K562 (cell line): ENCODE data around the gene ELF3. TPM values are rescaled to one million over a fixed set of nuclear protein-coding genes. Genes with fewer than 3 reads are reported as not detected.

Experiments used
- ATAC-seq: fragments of 200-7000 bp; cut with Tn5 transposase; 3 replicates; pipeline ENCODE4 v1.9.1; 2020; ENCODE audit warnings: moderate library complexity
- BruUV-seq: library from RNA; stranded (reverse); fragments of 400-500 nt; replicated peaks from 2 replicates; lab custom pipeline; 2021; lab: Mats Ljungman, UMichigan
- CTCF ChIA-PET: fragments of 300-600 bp; formaldehyde crosslinking; extraction: SDS; loops from one replicate; lab custom pipeline; 2021; ENCODE audit warnings: low intra/inter-chr PET ratio; lab: Yijun Ruan, JAX
- POLR2A ChIA-PET: fragments of 300-600, 350-650 bp; sonication (Branson Sonifier 250); formaldehyde crosslinking; extraction: SDS; loops from one replicate; lab custom pipeline; 2021; ENCODE audit warnings: antibody characterized with exemption, inconsistent platforms; lab: Yijun Ruan, JAX
- DNase-seq, 4 experiments: peaks; one replicate each; pipeline versions ENCODE4 v3.0.0 to v3.0.0-alpha.2; 2011 to 2018; ENCODE audit warnings: low spot score in 3 of 4, mixed read lengths in 3 of 4; ENCODE audit errors: extremely low read depth in 1 of 4
- FAIRE-seq: peaks from 2 replicates; lab custom pipeline; 2011; peaks lifted over from hg19 to GRCh38; lab: Jason Lieb, UNC
- H2AFZ ChIP-seq: 2 replicates; pipeline ENCODE4 v1.6.0; 2011; ENCODE audit warnings: low read depth, low read length, control low read depth, inconsistent platforms
- H3K27ac ChIP-seq: fragments of 200-600 bp; 3 replicates; pipeline ENCODE4 v1.8.0; 2011; ENCODE audit warnings: low read depth, mild to moderate bottlenecking, control low read depth, inconsistent platforms, low read length, moderate library complexity, mixed read lengths; ENCODE audit errors: extremely low read depth
- H3K27me3 ChIP-seq, 2 experiments: fragments of 300-600 bp in 1 of 2; 2 replicates in 1 of 2; 3 replicates in 1 of 2; pipeline versions ENCODE4 v1.6.0 to v1.8.0; 2011; ENCODE audit warnings: inconsistent platforms in 2 of 2, low read length in 2 of 2, mild to moderate bottlenecking in 1 of 2, mixed read lengths in 1 of 2, moderate library complexity in 1 of 2; ENCODE audit not compliant: control insufficient read depth in 2 of 2, insufficient read depth in 2 of 2
- H3K36me3 ChIP-seq: fragments of 300-600 bp; 3 replicates; pipeline ENCODE4 v1.8.0; 2011; ENCODE audit warnings: mild to moderate bottlenecking, low read length, inconsistent platforms; ENCODE audit not compliant: control insufficient read depth, insufficient read depth
- H3K4me1 ChIP-seq, 2 experiments: fragments of 200-600 bp in 1 of 2; replicated peaks in 1 of 2; 2 replicates in 1 of 2; 3 replicates in 1 of 2; pipeline versions ENCODE4 v1.5.1 to v1.8.0; 2011; ENCODE audit warnings: inconsistent platforms in 2 of 2, low read length in 2 of 2, mild to moderate bottlenecking in 1 of 2, mixed read lengths in 1 of 2, moderate library complexity in 1 of 2; ENCODE audit not compliant: control insufficient read depth in 2 of 2, insufficient read depth in 2 of 2
- H3K4me2 ChIP-seq: 2 replicates; pipeline ENCODE4 v1.6.1; 2011; ENCODE audit warnings: low read length, control low read depth, inconsistent platforms, mixed read lengths; ENCODE audit not compliant: insufficient read depth
- H3K4me3 ChIP-seq: fragments of 200-600 bp; sonication (generic), shearing (Covaris generic); 2 replicates; pipeline ENCODE4 v1.5.1; 2016; ENCODE audit warnings: control low read depth, inconsistent platforms
- H3K79me2 ChIP-seq: fragments of 200-600 bp; 3 replicates; pipeline ENCODE4 v1.8.0; 2011; ENCODE audit warnings: low read length, inconsistent platforms; ENCODE audit not compliant: control insufficient read depth, insufficient read depth
- H3K9ac ChIP-seq, 2 experiments: 2 replicates each; pipeline versions ENCODE4 v1.6.0 to v1.6.1; 2011; ENCODE audit warnings: low read depth in 2 of 2, low read length in 2 of 2, control low read depth in 1 of 2, inconsistent platforms in 1 of 2, mild to moderate bottlenecking in 1 of 2, mixed read lengths in 1 of 2; ENCODE audit not compliant: insufficient read depth in 1 of 2
- H3K9me1 ChIP-seq: one replicate; pipeline ENCODE4 v1.6.0; 2011; ENCODE audit warnings: inconsistent platforms, mild to moderate bottlenecking, low read length, moderate library complexity; ENCODE audit not compliant: control insufficient read depth, insufficient read depth
- H3K9me3 ChIP-seq: replicated peaks from 2 replicates; pipeline ENCODE4 v1.5.1; 2011; ENCODE audit warnings: low read depth, low read length, inconsistent platforms; ENCODE audit not compliant: control insufficient read depth, insufficient read depth
- H4K20me1 ChIP-seq: replicated peaks from 2 replicates; pipeline ENCODE4 v1.6.1; 2011; ENCODE audit warnings: low read length, inconsistent platforms, mixed read lengths; ENCODE audit not compliant: control insufficient read depth, insufficient read depth
- AFF4 ChIP-seq: sonication (generic); formaldehyde crosslinking; IDR thresholded peaks from 2 replicates; pipeline ENCODE4 v1.8.0; 2023; ENCODE audit warnings: mild to moderate bottlenecking, missing genetic modification reagents
- ATF7 ChIP-seq: fragments of 450-650 bp; IDR thresholded peaks from 2 replicates; pipeline ENCODE4 v1.7.1; 2014; ENCODE audit warnings: mild to moderate bottlenecking, moderate library complexity
- CREBBP ChIP-seq: IDR thresholded peaks from one replicate; pipeline ENCODE4 v1.6.1; 2012; ENCODE audit warnings: low read depth, mild to moderate bottlenecking, control low read depth, inconsistent platforms, low read length
- FOSL1 ChIP-seq: fragments of 200-800 bp; sonication (Bioruptor generic); conservative IDR thresholded peaks from 2 replicates; pipeline ENCODE4 v1.6.1; 2016; ENCODE audit warnings: missing genetic modification characterization, missing compliant biosample characterization
- ID3 ChIP-seq, 2 experiments: fragments of 250-450 bp in 1 of 2; fragments of 450-650 bp in 1 of 2; sonication (Bioruptor Pico) in 1 of 2; IDR thresholded peaks; 2 replicates each; pipeline versions ENCODE4 v1.6.1 to v1.8.0; 2016 to 2021; ENCODE audit warnings: mild to moderate bottlenecking in 2 of 2, moderate library complexity in 2 of 2, missing compliant biosample characterization in 1 of 2, missing genetic modification characterization in 1 of 2
- NCOA6 ChIP-seq: fragments of 450-650 bp; IDR thresholded peaks from 2 replicates; pipeline ENCODE4 v1.6.1; 2017; ENCODE audit warnings: mild to moderate bottlenecking
- NFIX ChIP-seq: fragments of 250-450 bp; sonication (Bioruptor Pico); IDR thresholded peaks from 2 replicates; pipeline ENCODE4 v1.4.0; 2020; ENCODE audit warnings: low read depth, mild to moderate bottlenecking, moderate library complexity
- RBM15 ChIP-seq: fragments of 200-400 bp; formaldehyde crosslinking; IDR thresholded peaks from 2 replicates; pipeline ENCODE4 v1.6.1; 2018; ENCODE audit warnings: mild to moderate bottlenecking, low read length, moderate library complexity; ENCODE audit not compliant: insufficient read depth
- SMARCA4 ChIP-seq: fragments of 450-650 bp; IDR thresholded peaks from 2 replicates; pipeline ENCODE4 v1.6.1; 2016
- TOE1 ChIP-seq, 2 experiments: fragments of 450-650 bp in 1 of 2; sonication (generic) in 1 of 2; formaldehyde crosslinking in 1 of 2; IDR thresholded peaks; 2 replicates each; pipeline versions ENCODE4 v1.7.1 to v1.8.0; 2016 to 2022; ENCODE audit warnings: borderline replicate concordance in 2 of 2, mild to moderate bottlenecking in 2 of 2, antibody characterized with exemption in 1 of 2, inconsistent platforms in 1 of 2, low read depth in 1 of 2, missing genetic modification reagents in 1 of 2, moderate library complexity in 1 of 2
- ZNF354B ChIP-seq: fragments of 250-450 bp; sonication (Bioruptor Pico); IDR thresholded peaks from 2 replicates; pipeline ENCODE4 v1.4.0; 2020
- ZNF395 ChIP-seq: fragments of 200-800 bp; sonication (Bioruptor generic); IDR thresholded peaks from 2 replicates; pipeline ENCODE4 v1.6.1; 2017; ENCODE audit warnings: missing genetic modification characterization, missing compliant biosample characterization
- ZNF583 ChIP-seq: fragments of 250-450 bp; sonication (Bioruptor Pico); IDR thresholded peaks from 2 replicates; pipeline ENCODE4 v1.4.0; 2020
- ZNF77 ChIP-seq: fragments of 250-450 bp; sonication (Bioruptor Pico); IDR thresholded peaks from 2 replicates; pipeline ENCODE4 v1.5.0; 2020
- WGBS: fragments of 100-300 bp; shearing (Covaris generic); methylation state at CpG from one replicate; pipeline ENCODE4 v1.1.6; 2016; ENCODE audit warnings: low coverage, mixed read lengths; ENCODE audit not compliant: insufficient coverage; ENCODE audit errors: missing lambda C conversion rate; 5-methylcytosine and 5-hydroxymethylcytosine counted together
- in situ Hi-C: fragments of 300-500 bp; cut with MboI; formaldehyde crosslinking; loops from 4 replicates; pipeline ENCODE4 v1.15.0; 2018; ENCODE audit warnings: inconsistent platforms, mixed read lengths
- intact Hi-C: fragments of 100-400 bp; cut with micrococcal nuclease; formaldehyde crosslinking; loops from 2 replicates; pipeline ENCODE4 v1.14.2; 2022
- polyA plus RNA-seq, 8 experiments: library from polyadenylated mRNA; depleted of rRNA in 4 of 8; stranded (reverse) in 5 of 8; unstranded in 3 of 8; fragments of >200 nt; fragmentation: Nextera tagmentation in 2 of 8; fragmentation: Illumina TruSeq in 1 of 8; extraction: Ambion mirVana in 2 of 8; extraction: Trizol in 1 of 8; gene quantifications; 2 replicates each; pipeline versions ENCODE4 v1.2.1 to v1.2.3, GENCODE V29; 2011 to 2014; ENCODE audit warnings: inconsistent platforms in 1 of 8, missing spikeins in 1 of 8
- total RNA-seq, 7 experiments: library from RNA; depleted of rRNA in 6 of 7; stranded (reverse); fragments of >200 nt in 6 of 7; fragmentation: Illumina TruSeq in 2 of 7; extraction: Trizol in 2 of 7; gene quantifications; 2 replicates each; pipeline versions ENCODE4 v1.2.1 to v1.2.3, GENCODE V29; 2011 to 2021; ENCODE audit warnings: low replicate concordance in 1 of 7

ELF3 gene
- total and polyA plus RNA-seq, 9 of the 15 experiments (the other 6 are each of a cell fraction or from before 2014, with no cell fraction given): 0.03 to 1.2 (median 0.07) TPM; not detected in 4

GRCh38 chr1:202007805-202008489 is 2.4 kb upstream of the ELF3 start:
- FAIRE-seq (peak; percentile 54), ATAC-seq (peak; percentile 23), DNase-seq (peak; percentile 74 to 82 (median 80))
- no TSS peak for BruUV-seq
- H3K4me2 ChIP-seq: no peak overlapping the region
- in situ Hi-C loops (no loop called here), intact Hi-C loops (loop anchor here (5.0 kb wide), 1 partner anchor 69 kb away; no protein-coding TSS in a partner anchor)
- H3K36me3 ChIP-seq: peaks cover 33% of the 10 kb centered on the region; the same call in 2 of the 3 replicates
- H3K9ac ChIP-seq: peak overlapping the region in 1 of 2 experiments; percentile 49; a peak in 1 of 4 replicates
- H4K20me1 ChIP-seq: peaks cover 11% of the 10 kb centered on the region; the same call in 1 of the 2 replicates
- no peak overlapping the region for H3K4me3 ChIP-seq
- no peaks in the 10 kb centered on the region for H3K9me3 ChIP-seq
- ChIA-PET CTCF (interaction anchor here (0.7 to 4.6 kb wide), 5 partner anchors 50 to 130 kb away, joined by 3 to 66 read pairs (median 9); partner anchors contain the start of gene GPR37L1), POLR2A (interaction anchor here (0.6 to 1.9 kb wide), 10 partner anchors 9 to 144 kb away, joined by 3 to 7 read pairs (median 4); no protein-coding TSS in a partner anchor)
- H3K4me1 ChIP-seq: peaks cover 15 to 26% of the 10 kb centered on the region in 2 experiments; a peak in 4 of 5 replicates
- WGBS: 12% methylated on average over 11 of the region's 11 CpGs
- H3K27ac ChIP-seq: no peak overlapping the region
- H3K27me3 ChIP-seq: peaks cover 0 to 2% of the 10 kb centered on the region in 2 experiments; a peak in 1 of 5 replicates
- H2AFZ ChIP-seq: no peak overlapping the region
- H3K9me1 ChIP-seq: no peaks in the 10 kb centered on the region
- no peaks in the 10 kb centered on the region for H3K79me2 ChIP-seq
- no peak for TF ChIP-seq ZNF77 (CRISPR knock-in tag)
- TF ChIP-seq AFF4: no peak
- no peak for TF ChIP-seq TOE1 (IDR thresholded peaks at IDR 0.05; ENCODE audit: borderline replicate concordance)
- no peak for TF ChIP-seq TOE1 (CRISPR knock-in tag; IDR thresholded peaks at IDR 0.05; ENCODE audit: borderline replicate concordance, low read depth)
- no peak for TF ChIP-seq CREBBP
- TF ChIP-seq ZNF583 (CRISPR knock-in tag): peak; percentile 79; the same call in 1 of the 2 replicates
- no peak for TF ChIP-seq ZNF354B (CRISPR knock-in tag)
- no peak for TF ChIP-seq ID3 (CRISPR knock-in tag; IDR thresholded peaks at IDR 0.05)
- no peak; the same call in 1 of the 2 replicates for TF ChIP-seq ID3 (tag; IDR thresholded peaks at IDR 0.05)
- peak; percentile 92 for TF ChIP-seq SMARCA4
- peak; percentile 76 for TF ChIP-seq FOSL1 (tag)
- TF ChIP-seq ATF7: peak; percentile 72
- peak; percentile 92 for TF ChIP-seq ZNF395 (CRISPR knock-in tag)
- no peak for TF ChIP-seq NFIX
- no peak for TF ChIP-seq NCOA6
- TF ChIP-seq RBM15: no peak
